ENCODE measurements around the gene ADARB2. TPM values are rescaled to one million over a fixed set of nuclear protein-coding genes. Genes with fewer than 3 reads are reported as not detected.
A peak's percentile ranks its signal among the peaks of the same experiment; 100 is the strongest.

Gene ADARB2
- total and polyA plus RNA-seq, 8 donors: 0.34 to 24.7 (median 3.2) TPM

GRCh38 chr10:1156921-1157614, 580.3 kb downstream of the ADARB2 start:
- DNase-seq: peak in 1 of 6 donors; percentile 21
- no peaks in the 10 kb centered on the region for H3K27me3 ChIP-seq
- H3K9me3 ChIP-seq: no peaks in the 10 kb centered on the region
- no peak for FAIRE-seq
- ATAC-seq: no peak
- WGBS, 2 donors: 61 to 69% methylated on average over 17 of the region's 17 CpGs
- H3K36me3 ChIP-seq: no peaks in the 10 kb centered on the region
- H3K4me1 ChIP-seq: no peaks in the 10 kb centered on the region
- H3K27ac ChIP-seq: no peak overlapping the region
- no peak overlapping the region for H3K4me3 ChIP-seq
- no peak for TF ChIP-seq CTCF (IDR thresholded peaks at IDR 0.05)
- intact Hi-C loops (cut with DNase I): no loop called here

- 73 to 75% methylated on average over 8 of the region's 8 CpGs for WGBS, 2 donors
- FAIRE-seq: no peak
- Histone ChIP-seq H3K9me3 (no peaks in the 10 kb centered on the region), H3K36me3 (no peaks in the 10 kb centered on the region), H3K27me3 (no peaks in the 10 kb centered on the region), H3K27ac (no peak overlapping the region), H3K4me3 (no peak overlapping the region), H3K4me1 (no peaks in the 10 kb centered on the region)
- no peak for ATAC-seq
- intact Hi-C loops (cut with DNase I): no loop called here
- no peak for DNase-seq
- no peak for TF ChIP-seq CTCF (IDR thresholded peaks at IDR 0.05)
Measured at GRCh38 chr10:1156616-1156886, 580.8 kb downstream of the ADARB2 start.

GRCh38 chr10:1155791-1156615, 581.3 kb downstream of the ADARB2 start:
- no peak overlapping the region for H3K27ac ChIP-seq
- no peak overlapping the region for H3K4me3 ChIP-seq
- 78 to 82% methylated on average over 19 to 20 of the region's 20 CpGs for WGBS, 2 donors
- intact Hi-C loops (cut with DNase I): no loop called here
- ATAC-seq (no peak), DNase-seq (no peak), FAIRE-seq (no peak)
- TF ChIP-seq CTCF (IDR thresholded peaks at IDR 0.05): no peak
- H3K9me3 ChIP-seq: no peaks in the 10 kb centered on the region
- H3K4me1 ChIP-seq: no peaks in the 10 kb centered on the region
- no peaks in the 10 kb centered on the region for H3K36me3 ChIP-seq
- no peaks in the 10 kb centered on the region for H3K27me3 ChIP-seq

- Histone ChIP-seq H3K27ac (no peak overlapping the region), H3K4me1 (no peaks in the 10 kb centered on the region), H3K36me3 (no peaks in the 10 kb centered on the region), H3K9me3 (no peaks in the 10 kb centered on the region), H3K27me3 (no peaks in the 10 kb centered on the region), H3K4me3 (no peak overlapping the region)
- intact Hi-C loops (cut with DNase I): no loop called here
- TF ChIP-seq CTCF (IDR thresholded peaks at IDR 0.05): no peak
- DNase-seq (peak in 1 of 6 donors; percentile 29), FAIRE-seq (no peak), ATAC-seq (no peak)
- 68 to 76% methylated on average over 9 of the region's 9 CpGs for WGBS, 2 donors
Measured at GRCh38 chr10:1154531-1155295, 582.6 kb downstream of the ADARB2 start.
